Measurements from ENCODE around the gene RMC1. TPM values are rescaled to one million over a fixed set of nuclear protein-coding genes. Genes with fewer than 3 reads are reported as not detected.
"Not testable (repeated sequence)": the region's sequence is repeated elsewhere in the genome, so short reads cannot be mapped to it uniquely, and the experiment has no call there.

Gene RMC1
- polyA plus RNA-seq (ENCODE audit: insufficient read length), result 15.5 TPM

DNA sequence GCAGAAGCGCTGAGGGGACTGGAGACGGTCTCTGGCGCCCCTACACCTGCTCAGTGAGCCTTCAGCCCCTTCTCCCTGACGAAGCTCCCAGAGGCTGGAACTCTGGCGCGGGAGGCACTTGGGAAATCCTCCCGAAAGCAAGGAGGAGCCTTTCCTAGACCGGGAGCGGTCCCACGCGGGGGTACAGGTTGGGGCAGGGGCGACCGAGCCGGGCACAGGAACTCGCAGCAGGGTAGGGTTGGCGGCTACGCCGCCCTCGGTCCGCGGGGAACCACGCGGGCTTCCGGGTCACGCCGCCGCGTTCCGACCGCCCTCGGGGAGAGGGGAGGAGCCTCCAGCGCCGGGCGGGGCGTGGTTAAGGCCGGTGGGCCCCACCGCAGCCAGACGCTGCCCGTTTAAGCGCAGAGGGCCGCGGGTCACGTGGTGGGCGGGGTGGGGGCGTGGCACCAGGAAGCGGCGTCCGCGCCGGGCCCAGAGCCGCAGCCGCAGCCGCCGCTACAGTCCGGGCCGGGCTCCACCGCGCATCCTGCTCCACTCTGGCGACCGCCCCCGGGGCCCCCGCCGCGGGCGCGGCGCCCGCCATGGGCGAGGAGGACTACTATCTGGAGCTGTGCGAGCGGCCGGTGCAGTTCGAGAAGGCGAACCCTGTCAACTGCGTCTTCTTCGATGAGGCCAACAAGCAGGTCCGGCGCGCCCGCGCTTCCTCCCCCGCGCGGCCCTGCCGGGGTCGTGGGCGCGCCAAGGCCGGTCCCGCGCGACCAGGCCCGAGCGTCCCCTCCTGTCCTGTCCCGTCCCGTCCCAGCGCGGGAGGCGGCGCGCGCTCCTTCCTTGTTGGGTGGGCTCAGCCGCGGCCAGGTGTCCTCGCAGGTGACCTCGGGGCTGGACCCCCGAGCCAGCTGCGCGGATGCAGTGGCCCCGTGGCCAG, at the start of gene RMC1:
Gene RMC1, plus strand, starts transcription at position 474 of the 925 bp plus-strand sequence. Its CDS starts 108 bp downstream, at position 582.
- DNase-seq, result peak; percentile 97

DNA sequence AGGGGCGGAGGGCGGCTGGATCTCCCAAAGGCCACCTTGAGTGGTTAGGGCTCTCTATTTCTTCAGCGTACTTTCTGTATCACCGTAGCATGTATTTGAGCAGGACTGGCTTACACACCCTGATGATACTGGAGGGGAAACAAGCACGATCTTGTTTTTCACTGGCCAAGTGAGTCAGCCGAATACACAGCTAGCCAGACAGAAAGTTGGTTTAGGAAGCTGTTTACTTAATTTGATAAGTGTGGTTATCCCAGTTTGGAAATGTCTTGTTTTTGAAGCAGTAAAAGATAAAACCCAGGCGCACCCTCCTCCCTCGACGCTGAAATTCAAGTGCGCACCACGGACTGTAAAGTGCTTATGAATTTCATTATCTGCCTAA, 49.6 kb upstream of the RMC1 start:
- no peak for DNase-seq

DNA sequence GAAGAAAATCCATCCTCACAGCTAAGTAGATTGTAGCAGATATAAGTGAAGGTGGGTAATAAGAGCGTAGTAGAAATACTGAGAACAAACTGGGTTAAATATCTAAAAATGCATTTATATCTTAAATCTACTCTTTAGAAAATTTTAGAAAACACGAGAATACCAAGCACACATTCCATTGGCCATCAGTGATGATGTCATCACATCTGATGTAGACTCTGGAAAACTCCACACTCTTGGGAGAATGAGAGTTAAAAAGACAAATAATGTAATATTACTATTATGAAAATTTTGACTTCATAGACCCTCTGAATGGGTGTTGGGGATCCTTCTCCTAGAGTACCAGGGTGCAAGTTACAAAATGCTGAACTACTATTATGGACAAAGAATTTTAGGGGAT, 46.5 kb upstream of the RMC1 start:
- no peak for DNase-seq

DNA sequence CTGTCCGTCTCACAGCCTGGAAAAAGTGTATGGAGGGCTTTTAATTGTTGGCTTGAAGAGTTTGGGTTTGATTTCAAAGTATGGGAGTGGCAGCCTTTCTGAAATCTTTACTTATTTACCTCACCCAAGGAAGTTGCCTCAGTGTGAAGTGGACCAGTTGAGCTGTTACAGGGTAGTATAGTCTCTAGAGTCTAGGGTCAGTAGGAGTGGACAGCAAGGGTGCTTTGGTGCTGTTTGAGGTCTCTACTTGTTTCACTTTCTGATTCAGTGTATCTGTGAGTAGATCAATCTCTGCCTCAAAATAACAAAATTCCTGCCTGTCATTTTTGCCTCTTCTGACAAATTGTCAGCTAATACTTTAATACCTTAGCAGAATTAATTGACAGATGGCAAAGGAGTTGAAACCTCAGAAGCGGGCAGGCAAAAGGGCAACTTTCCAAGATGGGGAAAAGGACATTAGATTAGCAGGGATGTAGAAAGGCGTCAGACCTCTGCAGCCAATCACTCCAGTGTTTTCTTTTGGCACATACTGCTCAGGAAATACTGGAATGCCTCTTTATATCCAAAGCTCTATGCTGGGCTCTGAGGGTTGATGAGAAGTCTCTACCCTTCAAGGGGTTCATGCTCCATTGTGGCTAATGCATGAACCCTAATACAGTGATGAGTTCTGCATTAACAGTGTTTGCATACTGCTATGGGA, 44.3 kb upstream of the RMC1 start:
- DNase-seq, result no peak

DNA sequence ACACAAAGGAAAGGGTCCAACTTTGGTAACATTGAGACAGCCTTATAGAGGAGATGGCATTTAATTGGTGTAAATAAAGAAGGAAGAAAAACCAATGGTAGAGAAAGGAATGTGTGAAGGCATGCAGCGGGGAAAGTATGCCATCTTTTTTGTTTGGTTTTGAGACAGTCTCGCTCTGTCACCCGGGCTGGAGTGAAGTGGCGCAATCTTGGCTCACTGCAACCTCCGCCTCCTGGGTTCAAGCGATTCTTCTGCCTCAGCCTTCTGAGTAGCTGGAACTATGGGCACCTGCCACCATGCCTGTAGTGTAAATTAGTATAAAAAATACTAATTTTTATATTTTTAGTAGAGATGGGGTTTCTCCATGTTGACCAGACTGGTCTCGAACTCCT, 43.8 kb upstream of the RMC1 start:
- no peak for DNase-seq

DNA sequence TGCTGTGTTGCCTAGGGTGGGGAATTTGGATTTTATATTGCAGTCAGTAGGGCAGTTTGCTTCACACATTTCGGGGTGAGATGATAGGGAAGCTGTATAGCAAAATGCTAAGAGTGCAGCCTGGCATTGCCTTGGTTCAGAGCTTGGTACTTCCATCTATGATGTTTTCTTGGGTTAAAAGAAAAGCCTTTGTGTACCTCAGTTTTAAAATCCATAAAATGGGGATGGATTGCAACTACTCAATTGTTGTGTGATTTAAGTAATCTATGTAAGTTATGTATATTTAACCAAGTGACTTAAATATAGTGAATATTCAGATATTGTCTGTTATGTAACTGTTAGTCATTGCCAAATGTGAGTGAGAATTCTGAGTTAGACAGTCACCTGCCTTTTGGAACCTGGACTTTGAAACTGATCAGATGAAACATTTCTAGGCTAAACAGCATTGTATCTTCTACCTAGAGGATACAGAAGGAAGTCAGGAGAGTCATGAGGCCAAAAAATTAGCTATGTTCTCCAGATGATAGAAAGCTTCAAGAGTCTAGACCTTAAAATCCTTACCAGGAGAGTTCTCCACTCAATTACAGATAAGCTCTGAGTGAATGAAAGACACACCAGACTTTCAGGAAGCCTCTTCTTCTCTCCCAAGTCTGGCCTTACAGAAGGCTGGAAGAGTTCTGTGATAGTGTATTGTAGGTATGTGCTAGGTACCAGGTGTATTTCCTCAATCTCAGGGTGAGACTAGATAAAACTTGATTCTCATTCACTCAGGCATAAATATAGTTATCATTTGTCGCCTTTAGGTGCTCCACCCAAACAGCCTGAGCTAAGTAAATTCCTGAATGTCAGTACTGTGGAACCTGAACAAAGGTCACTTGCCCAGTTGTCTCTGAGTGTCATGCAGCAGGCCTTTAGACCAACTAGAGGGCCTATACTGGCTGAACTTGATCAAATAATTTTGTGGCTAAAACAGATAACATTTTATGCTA, 42.7 kb upstream of the RMC1 start:
- no peak for DNase-seq

DNA sequence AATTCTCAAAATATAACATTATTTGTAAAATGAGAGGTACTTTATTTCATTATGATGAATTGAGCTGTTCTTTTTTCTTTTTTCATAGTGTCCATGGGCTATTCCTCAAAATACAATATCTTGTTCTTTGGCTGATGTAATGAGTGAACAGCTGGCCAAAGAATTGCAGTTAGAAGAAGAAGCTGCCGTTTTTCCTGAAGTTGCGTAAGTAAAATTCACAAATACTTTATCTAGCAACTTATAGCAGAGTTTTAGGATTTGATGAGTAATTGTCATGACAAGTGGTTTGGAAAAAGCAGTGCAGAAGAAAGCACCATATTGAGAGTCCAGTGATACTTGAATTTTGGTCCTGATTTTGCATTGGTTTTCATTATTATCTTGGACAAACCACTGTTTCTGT, 40.4 kb upstream of the RMC1 start:
- no peak for DNase-seq

DNA sequence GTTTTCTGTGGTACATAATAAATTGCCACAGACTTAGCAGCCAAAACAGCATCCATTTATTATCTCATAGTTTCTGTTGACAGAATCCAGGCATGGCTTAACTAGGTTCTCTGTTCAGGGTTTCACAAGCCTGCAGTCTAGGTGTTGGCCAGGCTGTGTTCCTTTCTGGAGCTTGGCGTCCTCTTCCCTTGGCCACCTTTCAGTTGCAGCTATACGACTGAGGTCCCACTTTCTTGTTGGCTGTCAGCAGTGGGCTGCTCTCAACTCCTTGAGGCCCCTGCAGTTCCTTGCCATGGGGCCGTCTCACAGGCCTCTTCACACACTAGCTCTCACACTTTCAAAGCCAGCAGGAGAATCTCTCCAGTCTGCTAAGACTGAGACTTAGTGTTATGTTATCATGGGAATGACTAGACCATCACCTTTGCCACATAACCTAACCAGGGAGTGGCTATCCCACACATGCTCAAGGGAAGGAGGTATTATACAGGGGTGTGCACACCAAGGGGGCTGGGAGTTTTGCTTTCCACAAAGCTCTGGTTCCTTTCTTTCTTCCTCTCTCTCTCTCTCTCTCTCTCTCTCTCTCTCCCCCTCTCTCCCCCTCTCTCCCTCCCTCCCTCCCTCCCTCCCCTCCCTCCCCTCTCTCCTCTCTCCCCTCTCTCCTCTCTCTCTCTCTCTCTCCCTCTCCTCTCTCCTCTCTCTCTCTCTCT, 34.4 kb upstream of the RMC1 start:
- DNase-seq, result no peak

DNA sequence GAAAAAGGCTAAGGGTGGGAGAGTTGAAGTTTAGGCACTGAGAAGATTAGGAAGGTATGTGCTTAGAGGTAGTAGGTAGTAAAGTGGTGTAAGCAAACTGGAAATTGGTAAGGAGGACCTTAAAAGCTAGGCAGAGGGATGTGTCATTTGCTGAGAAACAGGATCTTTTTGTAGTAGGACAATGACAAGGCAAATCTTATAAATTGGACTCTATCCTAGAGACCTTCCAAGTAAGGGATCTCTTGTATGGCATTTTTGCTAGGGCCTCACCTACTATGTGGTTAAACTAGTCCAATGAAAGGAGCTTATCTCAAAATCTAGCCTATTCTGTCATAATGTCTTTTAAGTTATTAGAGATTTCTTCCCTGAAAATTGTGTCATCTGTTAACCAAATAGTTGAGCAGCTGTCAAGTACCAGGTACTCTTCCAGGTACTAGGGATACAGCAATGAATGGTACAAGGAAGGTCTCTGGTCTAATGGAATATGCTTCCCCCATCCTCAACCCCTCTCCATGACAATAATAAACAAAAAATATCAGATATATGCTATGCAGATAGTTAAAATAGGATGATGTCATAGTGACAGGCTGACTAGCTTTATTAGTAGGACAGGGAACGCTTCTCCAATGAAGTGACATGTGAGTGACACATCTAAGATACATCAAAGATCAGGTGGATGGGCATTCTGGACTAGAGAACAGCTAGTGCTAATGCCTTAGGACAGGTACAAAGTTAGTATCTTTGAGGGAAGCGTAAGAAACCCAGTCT, 32.5 kb upstream of the RMC1 start:
- no peak for DNase-seq

DNA sequence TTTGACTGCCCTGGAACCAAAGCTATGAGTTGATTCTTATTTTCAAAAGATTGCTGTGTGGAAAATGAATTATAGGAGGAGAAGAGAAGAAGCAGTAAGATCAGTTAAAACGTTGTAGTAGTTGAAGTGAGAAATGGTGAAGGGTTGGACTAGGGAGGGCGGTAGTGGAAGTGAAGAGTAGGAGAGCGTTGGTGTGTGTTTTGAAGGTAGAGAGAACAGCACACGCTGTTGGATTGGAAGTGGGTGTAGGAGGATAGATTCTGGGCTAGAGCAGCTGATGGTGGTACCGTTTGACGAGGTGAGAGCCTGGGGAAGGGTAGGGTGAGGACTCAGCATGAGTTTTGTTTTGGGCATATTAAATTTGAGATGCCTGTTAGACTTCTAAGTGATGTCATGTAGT, 31.8 kb upstream of the RMC1 start:
- DNase-seq, result no peak

DNA sequence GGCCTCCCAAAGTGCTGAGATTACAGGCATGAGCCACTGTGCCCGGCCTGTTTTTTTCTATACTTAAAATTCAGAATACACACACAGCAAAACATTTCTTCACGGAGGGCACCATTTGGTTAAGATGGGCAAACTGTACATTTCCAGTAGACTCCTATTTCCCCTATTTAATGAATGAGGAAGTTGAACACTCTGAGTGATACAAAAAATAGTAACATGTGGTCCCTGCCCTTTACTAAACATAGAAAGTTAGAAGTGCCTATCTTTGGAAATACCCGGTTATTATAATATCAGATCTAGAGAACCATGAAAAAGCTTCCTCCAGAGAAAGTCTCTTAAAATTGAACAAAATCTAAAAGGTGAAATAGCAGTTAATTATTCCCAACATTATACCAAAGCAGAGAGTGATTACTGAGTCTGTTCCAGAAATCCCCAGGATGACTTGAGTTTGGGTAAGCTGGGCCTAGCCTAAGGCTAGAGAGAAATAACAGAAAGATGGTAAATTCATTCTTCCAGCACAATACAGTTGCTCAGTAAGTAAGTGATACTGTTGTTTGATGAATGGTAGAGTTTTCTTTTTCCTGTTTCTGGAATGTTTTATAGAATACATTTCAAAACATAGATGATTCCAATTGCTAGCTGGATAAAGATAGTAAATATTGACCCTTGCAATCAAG, 23.3 kb upstream of the RMC1 start:
- no peak for DNase-seq

DNA sequence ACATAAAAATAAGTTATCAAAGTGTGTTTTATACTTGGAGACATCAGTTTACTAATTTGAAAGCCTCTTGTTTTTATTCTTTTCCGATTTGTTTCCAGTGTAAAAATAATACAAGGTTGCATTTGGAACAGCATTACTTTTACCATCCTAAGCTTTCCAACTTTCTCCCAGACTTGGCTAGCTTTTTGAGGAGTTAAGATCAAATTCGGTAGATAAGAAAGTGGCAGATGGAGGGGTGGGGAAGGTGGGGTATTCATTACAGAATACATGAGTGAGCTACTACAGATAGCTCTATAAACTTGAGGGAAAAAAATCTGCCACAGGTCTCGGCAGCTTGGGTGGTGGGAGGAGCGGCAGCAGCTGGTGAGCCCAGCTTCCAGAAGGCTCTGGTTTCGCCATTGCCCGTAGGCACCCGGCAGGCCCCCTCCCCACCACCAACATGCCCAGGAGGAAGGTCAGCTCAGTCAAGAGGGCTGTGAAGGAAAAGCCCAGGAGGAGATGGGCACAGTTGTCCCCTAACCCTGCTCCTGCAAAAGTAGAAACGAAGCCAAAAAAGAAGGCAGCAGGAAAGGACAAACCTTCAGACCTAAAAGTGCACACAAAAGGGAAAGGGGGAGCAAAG, 18.6 kb upstream of the RMC1 start:
- DNase-seq, result no peak

DNA sequence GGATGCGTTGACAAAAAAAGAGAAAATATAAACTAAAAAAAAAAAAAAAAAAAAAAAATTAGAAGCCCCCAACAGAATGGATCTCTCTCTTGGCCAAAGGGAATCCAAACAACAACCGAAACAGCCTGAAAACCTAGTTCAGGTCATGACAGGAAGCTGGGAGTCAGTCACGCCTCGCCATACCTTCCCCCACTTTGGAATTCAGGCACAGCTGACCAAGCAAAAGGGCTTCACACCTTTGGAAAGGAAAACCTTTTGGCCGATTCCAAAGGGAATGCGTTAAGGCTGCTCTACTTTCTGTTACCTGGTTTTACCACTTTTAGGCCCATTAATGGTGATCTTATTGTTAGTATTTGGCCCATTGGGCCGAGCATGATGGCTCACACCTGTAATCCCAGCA, 17.9 kb upstream of the RMC1 start:
- DNase-seq, result no peak

DNA sequence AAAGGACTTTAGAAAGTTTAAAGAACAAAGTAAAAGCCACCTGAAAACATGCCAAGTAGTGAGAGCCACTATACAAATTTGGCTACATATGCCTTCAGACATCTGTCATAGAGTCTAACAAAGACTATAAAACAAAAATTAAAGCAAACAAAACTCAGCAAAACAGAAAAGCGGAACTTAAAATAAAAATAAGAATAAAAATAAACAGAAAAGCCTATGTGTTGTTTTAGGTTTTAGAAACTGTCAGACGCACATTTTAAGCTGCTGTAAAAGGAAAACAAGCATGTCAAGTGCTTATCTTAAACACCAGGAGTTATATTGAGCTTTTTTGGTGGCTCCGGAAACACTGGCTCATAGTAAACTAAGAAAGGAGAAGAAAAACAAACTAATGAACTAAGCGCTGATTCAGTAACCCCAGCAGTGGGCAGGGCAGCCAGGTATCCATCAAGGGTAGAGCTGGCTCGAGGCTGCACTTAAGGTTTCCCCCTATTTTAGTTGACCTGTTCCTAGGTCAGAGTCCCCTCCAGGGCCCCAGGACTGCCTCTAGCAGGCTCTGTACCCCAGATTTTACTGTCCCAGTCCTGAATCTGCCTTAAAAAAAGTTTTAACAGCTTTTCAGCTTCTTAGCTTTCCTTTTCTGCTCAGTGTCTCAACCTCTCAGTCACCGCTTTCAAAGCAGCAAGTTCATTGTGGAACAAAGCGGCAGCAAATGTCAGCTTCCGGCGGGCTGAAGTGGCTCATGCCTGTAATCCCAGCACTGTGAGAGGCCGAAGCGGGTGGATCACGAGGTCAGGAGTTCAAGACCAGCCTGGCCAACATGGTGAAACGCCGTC, 15.4 kb upstream of the RMC1 start:
- DNase-seq, result no peak

DNA sequence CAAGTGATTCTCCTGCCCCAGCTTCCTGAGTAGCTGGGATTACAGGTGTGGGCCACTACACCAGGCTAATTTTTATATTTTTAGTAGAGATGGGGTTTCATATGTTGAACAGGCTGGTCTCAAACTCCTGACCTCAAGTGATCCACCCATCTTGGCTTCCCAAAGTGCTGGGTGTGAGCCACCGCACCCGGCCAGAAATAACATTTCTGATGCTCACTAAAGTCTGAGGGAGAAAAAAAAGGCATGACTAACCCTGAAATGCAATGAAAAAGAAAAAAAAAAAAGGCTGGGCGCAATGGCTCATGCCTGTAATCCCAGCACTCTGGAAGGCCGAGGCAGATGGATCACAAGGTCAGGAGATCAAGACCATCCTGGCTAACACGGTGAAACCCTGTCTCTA, 13.7 kb upstream of the RMC1 start:
- DNase-seq, result not testable (repeated sequence)

DNA sequence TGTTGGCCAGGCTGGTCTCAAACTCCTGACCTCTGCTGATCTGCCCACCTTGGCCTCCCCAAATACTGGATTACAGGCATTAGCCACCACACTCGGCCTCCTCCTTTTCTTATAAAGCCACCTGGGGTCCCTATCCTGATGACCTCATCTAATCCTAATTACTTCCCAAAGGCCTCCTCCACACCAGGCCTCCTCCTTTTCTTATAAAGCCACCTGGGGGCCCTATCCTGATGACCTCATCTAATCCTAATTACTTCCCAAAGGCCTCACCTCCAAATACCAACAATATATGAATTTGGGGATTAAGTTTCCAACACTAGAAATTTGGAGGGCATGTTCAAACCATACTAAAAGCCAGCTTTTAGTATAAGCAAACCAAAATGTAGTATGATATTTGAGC, 9.7 kb upstream of the RMC1 start:
- DNase-seq, result no peak

DNA sequence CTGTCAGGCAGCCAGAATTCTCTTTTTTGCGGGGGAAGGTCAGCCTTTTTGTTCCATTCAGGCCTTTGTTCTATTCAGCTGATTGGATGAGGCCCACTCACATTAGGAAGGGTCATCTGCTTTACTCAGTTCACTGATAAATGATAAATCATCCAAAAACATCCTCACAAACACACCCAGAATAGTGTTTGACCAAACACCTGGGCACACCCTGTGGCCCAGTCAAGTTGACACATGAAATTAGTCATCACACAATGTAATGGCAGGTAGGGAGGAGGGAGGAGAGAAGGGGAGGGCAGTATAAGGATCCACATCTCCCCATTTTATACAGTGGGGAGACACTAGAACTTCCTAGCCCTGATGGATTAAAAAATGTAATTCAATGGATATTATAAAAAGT, 8.3 kb upstream of the RMC1 start:
- DNase-seq, result no peak

DNA sequence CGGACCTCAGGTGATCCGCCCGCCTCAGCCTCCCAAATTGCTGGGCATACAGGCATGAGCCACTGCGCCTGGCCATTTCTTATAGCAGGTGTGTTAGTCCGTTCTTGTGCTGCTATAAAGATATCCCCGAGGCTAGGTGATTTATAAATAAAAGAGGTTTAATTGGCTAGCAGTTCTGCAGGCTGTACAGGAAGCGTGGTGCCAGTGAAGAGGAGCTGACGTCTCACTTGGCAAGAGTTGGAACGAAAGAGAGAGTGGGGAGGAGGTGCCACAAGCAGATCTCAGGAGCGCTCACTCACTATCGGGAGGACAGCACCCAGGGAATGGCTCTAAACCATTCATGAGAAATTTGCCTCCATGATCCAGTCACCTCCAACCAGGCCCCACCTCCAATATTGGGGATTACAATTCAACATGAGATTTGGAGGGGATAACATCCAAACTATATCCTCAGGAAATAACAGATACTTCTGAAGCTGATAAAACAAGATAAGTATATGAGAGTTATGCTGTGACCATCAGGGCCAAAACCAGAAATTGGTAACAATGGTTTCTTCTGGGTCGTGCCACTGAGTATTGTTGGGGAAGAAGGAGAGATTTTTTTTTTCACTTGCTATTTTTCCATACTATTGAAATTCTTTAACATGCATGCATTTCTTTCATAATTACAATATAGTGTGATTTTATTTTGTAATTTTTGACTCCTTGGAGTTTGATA, 7.4 kb upstream of the RMC1 start:
- DNase-seq, result no peak

DNA sequence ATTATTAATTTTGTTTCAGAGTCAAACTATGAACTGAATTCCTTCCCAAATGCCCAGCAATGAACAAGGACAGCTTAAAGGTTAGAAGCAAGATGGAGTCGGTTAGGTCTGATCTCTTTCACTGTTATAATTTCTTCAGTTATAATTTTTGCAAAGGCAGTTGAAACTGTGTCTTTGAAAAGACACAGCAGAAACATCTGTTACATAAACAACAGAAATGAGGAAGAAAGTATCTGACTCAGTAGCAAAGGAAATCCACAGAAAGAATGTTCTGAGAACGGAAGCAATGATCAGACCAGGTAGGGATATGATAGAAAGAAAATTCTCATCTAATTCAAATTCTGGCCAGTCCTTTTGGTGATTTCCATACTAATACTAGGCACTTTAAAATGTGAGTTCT, 5.2 kb upstream of the RMC1 start:
- DNase-seq, result no peak

All from hindlimb muscle (tissue), 1 donor.